ENCODE results near the gene TRMT10B.

- TF ChIP-seq CTCF (IDR thresholded peaks at IDR 0.05) = no peak
- no peak for TF ChIP-seq POLR2A (IDR thresholded peaks at IDR 0.05)
Measured at GRCh38 chr9:37775216-37775919, 21.8 kb downstream of the TRMT10B start.
